Epithelial cell of prostate (primary cell): ENCODE results near the gene PHACTR1.

ENCODE experiments used
- DNase-seq: peaks from one replicate; pipeline ENCODE4 v3.0.0-alpha.2; 2011; ENCODE audit warnings: low read depth, low spot score
- H3K27ac ChIP-seq: fragments of 450-650 bp; 2 replicates; pipeline ENCODE4 v1.5.1; 2017; ENCODE audit warnings: mild to moderate bottlenecking

The PHACTR1 gene

GRCh38 chr6:13212096-13212495 lies 495.5 kb downstream of the PHACTR1 start:
- no peak overlapping the region for H3K27ac ChIP-seq
- DNase-seq: no peak

DNA sequence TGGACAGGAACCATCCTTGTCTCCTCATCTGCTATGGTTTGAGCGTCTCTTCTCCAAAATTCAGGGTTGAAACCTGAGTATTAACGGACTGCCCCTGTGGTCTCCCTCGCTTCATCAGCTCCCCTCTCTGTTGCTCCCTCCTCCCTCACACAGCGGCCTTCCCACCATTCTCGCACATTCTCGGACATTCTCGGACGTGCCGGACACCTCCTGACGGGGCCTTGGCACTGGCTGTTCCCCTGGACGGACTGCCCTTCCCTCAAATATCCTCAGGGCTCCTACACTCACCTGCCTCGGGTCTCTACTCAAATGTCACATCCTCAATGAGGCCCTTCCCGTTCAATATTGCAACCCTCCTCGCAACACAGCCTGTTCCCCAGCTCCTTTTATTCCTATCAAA lies 496.0 kb downstream of the PHACTR1 start:
- H3K27ac ChIP-seq: no peak overlapping the region
- no peak for DNase-seq

DNA sequence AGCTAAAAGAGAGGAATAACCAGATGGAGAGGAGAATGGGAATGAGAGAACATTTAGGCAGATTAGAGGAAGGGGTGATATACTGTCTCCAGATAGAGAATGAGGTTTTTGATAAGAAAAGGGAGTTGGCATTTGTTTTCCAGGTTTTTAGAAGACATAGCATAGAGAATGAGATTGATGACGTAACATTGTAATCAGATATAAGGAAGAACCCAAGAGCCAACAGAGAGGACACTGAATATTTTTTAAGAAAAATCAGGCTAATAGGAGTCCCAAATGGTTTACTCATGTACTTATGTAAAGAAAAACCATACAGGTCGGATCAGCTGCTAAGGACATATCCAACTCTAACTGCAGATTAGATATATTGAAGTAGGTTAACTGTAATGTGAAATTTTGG lies 498.8 kb downstream of the PHACTR1 start:
- no peak for DNase-seq
- no peak overlapping the region for H3K27ac ChIP-seq

- DNase-seq: no peak
- no peak overlapping the region for H3K27ac ChIP-seq
Measured at GRCh38 chr6:13216236-13217014, 499.9 kb downstream of the PHACTR1 start.

- DNase-seq: no peak
- no peak overlapping the region for H3K27ac ChIP-seq
Measured at GRCh38 chr6:13217206-13217905, 500.8 kb downstream of the PHACTR1 start.

GRCh38 chr6:13220266-13220665 lies 503.7 kb downstream of the PHACTR1 start:
- no peak for DNase-seq
- no peak overlapping the region for H3K27ac ChIP-seq

DNA sequence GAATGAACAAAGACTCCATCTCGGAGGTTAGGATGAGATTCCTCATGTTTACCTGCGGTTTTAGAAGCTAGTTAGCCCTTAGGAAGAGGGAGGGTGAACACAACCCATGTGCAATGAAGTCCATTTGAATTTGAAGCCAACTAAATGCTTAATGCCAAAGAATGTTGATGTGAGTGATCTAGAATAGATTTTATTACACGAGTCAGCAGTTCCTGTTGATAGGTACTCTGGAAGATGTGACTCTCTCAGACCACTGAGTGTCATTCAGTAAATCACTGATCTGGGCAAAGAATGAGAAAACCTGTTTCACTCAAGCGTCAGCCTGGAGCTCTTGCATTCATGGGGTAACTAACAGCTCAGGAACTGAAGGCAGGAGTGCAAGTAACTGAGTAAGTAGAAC lies 505.5 kb downstream of the PHACTR1 start:
- H3K27ac ChIP-seq: no peak overlapping the region
- no peak for DNase-seq

DNA sequence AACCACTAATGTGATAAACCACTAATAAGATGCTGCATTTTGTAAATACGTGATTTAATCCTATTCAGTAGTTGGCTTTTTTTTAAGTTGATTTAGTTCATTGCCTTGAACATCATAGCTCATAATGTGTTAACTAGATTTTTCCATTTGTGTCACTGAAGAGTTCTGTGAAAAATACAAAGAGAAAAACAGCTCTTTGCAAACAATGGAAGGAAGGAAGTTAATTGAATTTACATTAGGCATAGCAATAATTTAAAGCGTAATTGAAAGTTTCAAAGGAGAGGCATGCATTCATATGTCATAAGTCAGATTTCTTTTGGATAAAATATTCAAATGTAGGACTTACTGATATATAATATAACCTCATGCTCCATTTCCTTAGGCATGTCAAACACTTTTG lies 509.5 kb downstream of the PHACTR1 start:
- no peak overlapping the region for H3K27ac ChIP-seq

GRCh38 chr6:13228264-13229204 lies 512.0 kb downstream of the PHACTR1 start:
- DNase-seq: no peak
- no peak overlapping the region for H3K27ac ChIP-seq

More for the DNA sequence above, 509.5 kb downstream of the PHACTR1 start:
- no peak for DNase-seq

GRCh38 chr6:13229205-13230085 lies 512.9 kb downstream of the PHACTR1 start:
- no peak overlapping the region for H3K27ac ChIP-seq
- DNase-seq: no peak

DNA sequence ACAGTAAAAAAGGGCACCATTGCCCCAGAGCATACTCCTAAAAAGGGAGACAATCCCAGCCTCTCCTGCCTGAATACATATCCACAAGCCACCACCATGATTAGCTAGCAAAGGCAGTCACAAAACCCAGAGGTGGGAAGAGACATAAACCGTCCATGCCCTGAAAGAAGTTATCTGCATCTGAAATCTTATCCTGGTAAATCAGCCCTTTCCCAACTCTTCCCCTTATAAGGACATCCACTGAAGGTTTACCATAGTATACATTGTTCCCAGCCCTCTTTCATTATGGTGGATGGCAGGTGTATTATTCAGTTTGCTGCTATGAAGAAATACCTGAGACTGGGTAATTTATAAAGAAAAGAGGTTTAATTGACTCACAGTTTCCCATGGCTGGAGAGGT lies 516.5 kb downstream of the PHACTR1 start:
- H3K27ac ChIP-seq: no peak overlapping the region
- DNase-seq: no peak

DNA sequence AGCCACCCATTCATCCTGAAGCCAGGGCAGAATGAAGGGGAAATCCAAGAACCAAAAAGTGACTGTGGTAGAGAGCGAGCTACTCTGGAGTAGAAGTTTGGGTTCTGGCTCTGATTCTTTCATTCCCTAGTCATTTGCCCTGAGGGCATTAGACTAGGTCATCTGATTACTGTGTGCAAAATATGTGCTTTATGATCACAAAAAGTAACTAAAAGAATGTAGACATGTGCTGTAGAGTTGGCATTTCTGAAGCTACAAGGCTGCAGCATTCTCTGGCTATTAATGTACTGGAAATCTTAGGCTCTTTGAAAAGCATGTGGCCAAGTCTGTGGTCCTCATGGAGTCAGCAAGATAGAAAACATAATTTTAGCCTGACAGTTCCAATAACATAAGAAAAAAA lies 517.6 kb downstream of the PHACTR1 start:
- no peak overlapping the region for H3K27ac ChIP-seq
- DNase-seq: no peak

- no peak for DNase-seq
Measured at GRCh38 chr6:13235339-13235738, 518.8 kb downstream of the PHACTR1 start.

GRCh38 chr6:13237318-13237717 lies 520.8 kb downstream of the PHACTR1 start:
- no peak overlapping the region for H3K27ac ChIP-seq
- no peak for DNase-seq

More at GRCh38 chr6:13235339-13235738, 518.8 kb downstream of the PHACTR1 start:
- no peak overlapping the region for H3K27ac ChIP-seq

GRCh38 chr6:13238017-13238416 lies 521.5 kb downstream of the PHACTR1 start:
- H3K27ac ChIP-seq: no peak overlapping the region
- no peak for DNase-seq

DNA sequence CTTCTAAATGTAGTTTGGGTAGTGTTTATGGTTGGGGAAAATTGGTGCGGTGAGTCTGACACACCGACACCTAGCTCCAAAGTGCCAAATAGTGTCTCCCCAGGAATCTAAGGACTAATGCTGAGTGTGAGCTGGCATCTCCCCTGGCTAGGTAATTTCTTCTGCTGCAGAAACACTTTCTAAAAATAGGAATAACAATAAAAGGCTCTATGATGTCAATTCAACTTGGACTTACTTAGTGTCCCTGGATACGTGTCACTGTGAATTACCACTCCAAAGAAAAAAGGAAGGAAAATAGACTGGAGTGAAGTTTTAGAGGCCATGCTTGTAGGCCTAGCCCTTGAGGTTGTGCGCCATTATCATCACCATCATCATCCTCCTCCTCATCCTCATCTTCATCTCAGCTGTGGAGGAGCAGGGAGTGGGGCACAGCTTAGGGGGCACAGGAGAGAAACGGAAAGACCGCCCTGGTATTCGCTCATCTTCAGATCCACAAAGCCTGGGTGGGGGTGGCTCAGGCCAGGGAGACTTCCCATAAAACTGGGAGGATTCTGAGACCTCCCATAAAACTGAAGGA lies 522.2 kb downstream of the PHACTR1 start:
- no peak overlapping the region for H3K27ac ChIP-seq
- no peak for DNase-seq

DNA sequence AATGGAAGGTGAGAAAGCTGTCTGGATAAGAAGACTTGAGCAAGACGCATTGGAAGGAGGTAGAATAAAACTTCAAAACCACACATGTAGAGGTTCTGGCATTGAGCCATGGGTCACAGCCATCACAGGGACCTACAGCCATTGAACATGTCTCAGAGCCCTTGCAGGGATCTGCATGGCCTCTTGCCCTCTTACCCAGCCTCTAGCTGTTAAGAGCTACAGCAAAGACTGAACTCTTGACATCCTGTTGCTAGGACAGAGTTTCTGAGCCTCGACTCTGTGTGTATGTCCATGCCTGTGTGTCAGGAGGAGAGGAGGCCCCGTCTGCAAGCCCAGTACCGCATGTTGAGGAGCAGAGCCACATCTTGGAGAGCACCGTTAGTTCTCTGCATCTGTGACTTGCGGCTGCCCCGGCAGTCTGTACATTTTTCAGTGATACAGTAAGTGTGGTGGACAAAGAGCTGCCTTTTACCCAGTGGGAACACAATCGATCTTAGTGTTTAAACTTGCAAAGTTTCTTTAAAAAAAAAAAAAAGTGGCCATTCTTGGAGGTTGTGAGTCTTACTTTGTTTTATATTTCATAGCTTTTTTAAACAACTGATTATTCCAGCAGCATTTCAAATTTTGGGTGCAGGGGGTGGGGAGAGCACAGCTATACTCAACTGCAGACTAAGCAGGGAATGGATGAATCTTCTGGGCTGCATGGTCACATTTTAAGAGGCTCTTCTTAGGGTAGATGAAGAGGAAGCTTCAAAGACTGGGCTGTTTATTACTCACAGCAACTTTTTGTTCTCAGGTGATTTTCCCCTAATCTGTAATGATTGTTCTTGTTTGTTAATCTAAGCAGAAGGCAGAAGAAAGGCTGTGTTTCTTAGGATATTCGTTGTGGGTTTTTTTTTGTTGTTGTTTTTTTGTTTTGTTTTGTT lies 523.2 kb downstream of the PHACTR1 start:
- H3K27ac ChIP-seq: no peak overlapping the region
- no peak for DNase-seq

DNA sequence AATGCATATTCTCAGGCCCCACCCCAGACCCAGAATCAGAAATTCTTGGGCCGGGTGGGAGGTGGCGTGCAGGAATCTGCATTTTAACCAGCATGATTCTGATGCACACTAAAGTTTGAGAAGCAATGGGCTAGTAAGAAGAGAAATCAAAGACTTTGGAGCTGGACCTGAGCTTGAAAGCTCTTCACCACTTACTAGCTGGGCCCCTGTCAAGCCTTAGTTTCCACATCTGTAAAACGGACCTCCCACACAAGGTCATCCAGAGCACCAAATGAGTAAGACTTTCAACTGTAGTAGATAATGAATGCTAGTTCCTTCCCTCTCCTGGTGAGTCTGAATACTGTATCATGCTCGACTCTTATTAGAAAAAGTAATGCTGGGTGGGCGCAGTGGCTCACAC lies 524.8 kb downstream of the PHACTR1 start:
- H3K27ac ChIP-seq: no peak overlapping the region
- no peak for DNase-seq
